Activated CD4-positive, alpha-beta T cell treated with anti-CD3 and anti-CD28 coated beads, Interleukin-2, amount 50 U/mL, for 1 hour (primary cell): ENCODE data around the gene PCDHGB1.
"Not testable (repeated sequence)": the region's sequence is repeated elsewhere in the genome, so short reads cannot be mapped to it uniquely, and the experiment has no call there.

Experiments used
- DNase-seq: peaks from one replicate; pipeline ENCODE4 v3.0.0-alpha.2; 2020

Gene PCDHGB1

GRCh38 chr5:141349917-141350619 is at the start of gene PCDHGB1:
Gene PCDHGB1 (plus strand): TSS chr5:141350099. CDS start chr5:141350261, 162 bp downstream.
- DNase-seq, result peak; percentile 24

- no peak for DNase-seq
These were observed 46.1 kb upstream of the PCDHGB1 start, which contains the start of gene SLC25A2 for GRCh38 chr5:141303756-141304155. Gene SLC25A2 (minus strand): TSS chr5:141304049. CDS start chr5:141303865, 184 bp downstream.

GRCh38 chr5:141306630-141307029 is 43.3 kb upstream of the PCDHGB1 start:
- no peak for DNase-seq

GRCh38 chr5:141313711-141314110 is 36.2 kb upstream of the PCDHGB1 start:
- DNase-seq, result no peak

- DNase-seq, result not testable (repeated sequence)
These were observed 32.9 kb upstream of the PCDHGB1 start for GRCh38 chr5:141316963-141317362.

- no peak for DNase-seq
These were observed 30.7 kb upstream of the PCDHGB1 start for GRCh38 chr5:141319202-141319601.

- no peak for DNase-seq
These were observed 30.2 kb upstream of the PCDHGB1 start for GRCh38 chr5:141319699-141320098.

- DNase-seq, result peak; percentile 90
These were observed 29.4 kb upstream of the PCDHGB1 start, which contains the start of gene TAF7 for GRCh38 chr5:141320225-141321169. Gene TAF7 (minus strand): TSS chr5:141320784. CDS start chr5:141320044, 740 bp downstream.

- DNase-seq, result no peak
These were observed 27.6 kb upstream of the PCDHGB1 start for GRCh38 chr5:141322261-141322660.

GRCh38 chr5:141326088-141326854 is 23.6 kb upstream of the PCDHGB1 start:
- DNase-seq, result peak; percentile 68

GRCh38 chr5:141328231-141328630 is 21.7 kb upstream of the PCDHGB1 start:
- DNase-seq, result no peak

- peak; percentile 23 for DNase-seq
These were observed 19.4 kb upstream of the PCDHGB1 start, which contains the start of gene PCDHGA1 for GRCh38 chr5:141330299-141331080. Gene PCDHGA1 (plus strand): TSS chr5:141330514.

- DNase-seq, result not testable (repeated sequence)
These were observed 17.3 kb upstream of the PCDHGB1 start for GRCh38 chr5:141332571-141332970.

GRCh38 chr5:141338538-141339306 is 11.2 kb upstream of the PCDHGB1 start, which contains the start of gene PCDHGA2:
Gene PCDHGA2 (plus strand): TSS chr5:141338760.
- DNase-seq, result no peak

- DNase-seq, result not testable (repeated sequence)
These were observed 9.0 kb upstream of the PCDHGB1 start for GRCh38 chr5:141340781-141341354.

- no peak for DNase-seq
These were observed 7.1 kb upstream of the PCDHGB1 start for GRCh38 chr5:141342773-141343172.

GRCh38 chr5:141343242-141343952 is 6.5 kb upstream of the PCDHGB1 start, which contains the start of gene PCDHGA3:
Gene PCDHGA3 (plus strand): TSS chr5:141343829. CDS start chr5:141344034, 205 bp downstream.
- DNase-seq, result no peak

GRCh38 chr5:141343953-141344463 is 5.9 kb upstream of the PCDHGB1 start:
- no peak for DNase-seq

GRCh38 chr5:141345327-141345726 is 4.6 kb upstream of the PCDHGB1 start:
- DNase-seq, result no peak
